Measurements from ENCODE around the gene UBE2E2. TPM values are rescaled to one million over a fixed set of nuclear protein-coding genes. Genes with fewer than 3 reads are reported as not detected.
"Not testable (repeated sequence)": the region's sequence is repeated elsewhere in the genome, so short reads cannot be mapped to it uniquely, and the experiment has no call there.

Gene UBE2E2
- total and polyA plus RNA-seq, 9 donors: 25.5 to 84.9 (median 38.5) TPM

- intact Hi-C loops (cut with DNase I): no loop called here
- no peak for TF ChIP-seq POLR2A (IDR thresholded peaks at IDR 0.05)
- TF ChIP-seq, protein P1, sequence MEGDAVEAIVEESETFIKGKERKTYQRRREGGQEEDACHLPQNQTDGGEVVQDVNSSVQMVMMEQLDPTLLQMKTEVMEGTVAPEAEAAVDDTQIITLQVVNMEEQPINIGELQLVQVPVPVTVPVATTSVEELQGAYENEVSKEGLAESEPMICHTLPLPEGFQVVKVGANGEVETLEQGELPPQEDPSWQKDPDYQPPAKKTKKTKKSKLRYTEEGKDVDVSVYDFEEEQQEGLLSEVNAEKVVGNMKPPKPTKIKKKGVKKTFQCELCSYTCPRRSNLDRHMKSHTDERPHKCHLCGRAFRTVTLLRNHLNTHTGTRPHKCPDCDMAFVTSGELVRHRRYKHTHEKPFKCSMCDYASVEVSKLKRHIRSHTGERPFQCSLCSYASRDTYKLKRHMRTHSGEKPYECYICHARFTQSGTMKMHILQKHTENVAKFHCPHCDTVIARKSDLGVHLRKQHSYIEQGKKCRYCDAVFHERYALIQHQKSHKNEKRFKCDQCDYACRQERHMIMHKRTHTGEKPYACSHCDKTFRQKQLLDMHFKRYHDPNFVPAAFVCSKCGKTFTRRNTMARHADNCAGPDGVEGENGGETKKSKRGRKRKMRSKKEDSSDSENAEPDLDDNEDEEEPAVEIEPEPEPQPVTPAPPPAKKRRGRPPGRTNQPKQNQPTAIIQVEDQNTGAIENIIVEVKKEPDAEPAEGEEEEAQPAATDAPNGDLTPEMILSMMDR (IDR thresholded peaks at IDR 0.05): no peak
- TF ChIP-seq EP300 (IDR thresholded peaks at IDR 0.05): no peak
- 87 to 94% (median 93%) methylated on average over 5 of the region's 5 CpGs for WGBS, 3 donors
Measured at GRCh38 chr3:23615068-23615467, 411.9 kb downstream of the UBE2E2 start.

DNA sequence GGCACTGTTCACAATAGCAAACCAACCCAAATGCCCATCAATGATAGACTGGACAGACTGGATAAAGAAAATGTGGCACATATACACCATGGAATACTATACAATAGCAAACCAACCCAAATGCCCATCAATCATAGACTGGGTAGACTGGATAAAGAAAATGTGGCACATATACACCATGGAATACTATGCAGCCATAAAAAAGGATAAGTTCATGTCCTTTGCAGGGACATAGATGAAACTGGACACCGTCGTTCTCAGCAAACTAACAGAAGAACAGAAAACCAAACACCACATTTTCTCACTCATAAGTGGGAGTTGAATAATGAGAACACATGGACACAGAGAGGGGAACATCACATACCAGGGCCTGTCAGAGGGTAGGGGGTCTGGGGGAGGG lies 415.3 kb downstream of the UBE2E2 start:
- H3K9me3 ChIP-seq; H3K36me3 ChIP-seq; H3K27me3 ChIP-seq; intact Hi-C loops (cut with DNase I); H3K4me1 ChIP-seq (ENCODE audit: insufficient read depth); H3K27ac ChIP-seq; DNase-seq; H3K4me3 ChIP-seq: not testable (repeated sequence)
- 96 to 98% (median 97%) methylated on average over 2 of the region's 2 CpGs for WGBS, 3 donors

More at GRCh38 chr3:23615068-23615467, 411.9 kb downstream of the UBE2E2 start:
- Histone ChIP-seq H3K4me3 (no peak overlapping the region), H3K9me3 (no peaks in the 10 kb centered on the region), H3K36me3 (no peaks in the 10 kb centered on the region), H3K27ac (no peak overlapping the region), H3K27me3 (no peaks in the 10 kb centered on the region), H3K4me1 (ENCODE audit: insufficient read depth) (no peaks in the 10 kb centered on the region)
- DNase-seq: no peak

DNA sequence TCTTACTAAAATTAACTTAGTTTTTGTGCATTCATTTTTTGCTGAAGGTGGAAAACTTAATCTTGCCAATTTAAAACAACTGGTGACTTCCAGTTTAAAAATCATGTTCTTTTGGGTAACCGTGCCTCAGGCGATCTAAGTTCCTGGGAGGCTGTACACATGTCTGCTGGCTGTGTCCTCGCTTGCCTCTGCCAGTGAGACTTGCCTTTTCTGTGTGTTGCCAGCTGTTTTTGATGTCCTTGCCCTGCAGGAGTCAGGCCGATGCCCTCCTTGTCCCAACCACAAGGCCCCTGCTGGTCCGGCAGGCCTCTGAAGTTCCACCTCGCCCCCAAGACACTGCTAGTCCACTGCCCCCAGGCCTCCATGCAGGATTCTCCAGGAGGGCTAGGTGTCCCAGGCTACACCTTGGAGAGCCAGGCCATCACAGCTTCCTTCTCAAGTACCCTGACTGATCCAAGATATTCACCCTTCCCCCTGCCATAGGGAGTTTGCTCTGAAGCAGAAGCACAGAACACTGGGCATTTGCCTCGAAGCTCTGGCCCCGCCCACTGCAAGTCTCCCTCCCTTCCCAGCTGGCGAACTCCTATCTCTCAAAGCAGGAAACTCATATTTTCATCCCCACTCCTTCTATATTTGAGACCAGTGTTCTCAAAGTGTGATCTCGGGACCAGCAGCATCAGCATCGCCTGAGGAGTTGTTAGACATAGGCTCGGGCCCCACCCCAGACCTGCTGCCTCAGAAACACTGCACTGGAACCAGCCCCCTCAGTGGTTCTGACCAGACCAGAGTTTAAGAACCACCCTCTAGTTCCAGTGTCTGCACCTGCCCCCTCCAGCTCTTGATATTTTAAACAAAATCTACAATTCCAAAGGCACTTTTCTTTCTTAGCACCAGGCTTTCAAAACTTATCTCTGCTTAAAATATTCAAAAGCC lies 416.8 kb downstream of the UBE2E2 start:
- H3K4me3 ChIP-seq: no peak overlapping the region
- 64 to 69% (median 69%) methylated on average over 12 of the region's 12 CpGs for WGBS, 3 donors
- no peaks in the 10 kb centered on the region for H3K9me3 ChIP-seq
- H3K4me1 ChIP-seq (ENCODE audit: insufficient read depth): no peaks in the 10 kb centered on the region
- no peak for TF ChIP-seq POLR2A (IDR thresholded peaks at IDR 0.05)
- TF ChIP-seq EP300 (IDR thresholded peaks at IDR 0.05): no peak
- TF ChIP-seq, protein P1 (IDR thresholded peaks at IDR 0.05): no peak
- intact Hi-C loops (cut with DNase I): no loop called here
- no peaks in the 10 kb centered on the region for H3K36me3 ChIP-seq
- no peak for DNase-seq
- no peak overlapping the region for H3K27ac ChIP-seq
- no peaks in the 10 kb centered on the region for H3K27me3 ChIP-seq

DNA sequence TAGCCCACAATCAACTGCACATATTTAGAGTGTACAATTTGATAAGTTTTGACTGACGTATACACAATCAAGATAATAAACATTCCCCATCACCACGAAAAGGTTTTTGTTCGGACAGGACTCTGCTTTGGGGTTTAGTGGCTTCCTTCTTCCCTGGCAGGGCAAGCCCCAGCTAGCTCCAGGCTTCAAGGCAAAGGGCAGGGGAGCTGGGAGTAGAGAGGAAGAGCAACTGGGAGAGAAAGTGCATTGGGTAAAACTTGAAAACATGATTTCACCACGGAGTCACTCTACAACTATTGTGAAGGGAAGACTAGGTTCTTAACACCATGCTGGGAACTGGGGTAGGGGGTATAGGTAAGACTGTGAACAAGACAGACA lies 417.5 kb downstream of the UBE2E2 start:
- no peak for TF ChIP-seq POLR2A (IDR thresholded peaks at IDR 0.05)
- TF ChIP-seq, protein P1 (IDR thresholded peaks at IDR 0.05): no peak
- no peak for TF ChIP-seq EP300 (IDR thresholded peaks at IDR 0.05)
- no peaks in the 10 kb centered on the region for H3K9me3 ChIP-seq
- WGBS, 3 donors: 62 to 75% (median 71%) methylated on average over 4 of the region's 4 CpGs

GRCh38 chr3:23623844-23624243 lies 420.7 kb downstream of the UBE2E2 start:
- intact Hi-C loops (cut with DNase I): no loop called here
- no peak for DNase-seq
- Histone ChIP-seq H3K27me3 (no peaks in the 10 kb centered on the region), H3K36me3 (no peaks in the 10 kb centered on the region), H3K4me1 (ENCODE audit: insufficient read depth) (no peaks in the 10 kb centered on the region), H3K27ac (no peak overlapping the region), H3K9me3 (no peaks in the 10 kb centered on the region), H3K4me3 (no peak overlapping the region)
- whole genome bisulfite sequencing, 3 donors: 64 to 83% (median 75%) methylated on average over 2 of the region's 2 CpGs
- TF ChIP-seq, protein P1 (IDR thresholded peaks at IDR 0.05): no peak
- TF ChIP-seq POLR2A (IDR thresholded peaks at IDR 0.05): no peak
- TF ChIP-seq EP300 (IDR thresholded peaks at IDR 0.05): no peak

More for the DNA sequence above, 417.5 kb downstream of the UBE2E2 start:
- H3K36me3 ChIP-seq: no peaks in the 10 kb centered on the region
- DNase-seq: no peak
- H3K4me3 ChIP-seq: no peak overlapping the region
- H3K4me1 ChIP-seq (ENCODE audit: insufficient read depth): no peaks in the 10 kb centered on the region
- H3K27ac ChIP-seq: no peak overlapping the region
- intact Hi-C loops (cut with DNase I): no loop called here
- no peaks in the 10 kb centered on the region for H3K27me3 ChIP-seq

Measured in ovary (tissue), 9 donors.